ENCODE measurements around the gene SAMD1. TPM values are rescaled to one million over a fixed set of nuclear protein-coding genes. Genes with fewer than 3 reads are reported as not detected.

Gene SAMD1
- total RNA-seq, 1 donor from 2014 or later, result 67.2 TPM

DNA sequence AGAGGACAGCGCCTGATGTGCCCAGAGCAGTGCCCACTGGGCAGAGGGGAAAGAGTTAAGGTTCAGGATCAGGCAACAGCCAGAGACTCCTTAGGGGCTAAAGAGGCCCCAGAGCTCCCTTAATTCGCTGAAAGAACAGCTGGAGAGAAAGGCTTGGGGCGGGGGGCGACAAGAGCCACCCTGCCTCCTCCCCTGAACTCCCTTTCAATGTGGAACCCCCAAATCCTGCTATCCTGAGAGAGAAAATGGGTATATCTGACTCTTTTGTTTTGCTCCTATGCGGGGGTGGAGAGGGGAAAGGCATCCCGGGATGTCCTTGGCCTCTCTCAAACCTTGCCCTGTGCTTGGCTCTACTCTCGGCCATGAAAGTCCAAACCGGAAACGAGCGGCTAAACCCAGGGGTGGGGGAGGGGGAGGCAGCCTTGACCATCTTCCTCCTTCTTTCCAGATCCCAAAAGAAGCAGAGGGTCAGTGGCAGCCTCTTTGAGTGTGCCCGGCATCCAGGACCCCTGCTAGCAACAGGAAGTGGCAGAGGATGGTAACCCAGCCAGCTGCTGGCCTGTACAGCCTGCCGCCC, 22.3 kb upstream of the SAMD1 start:
- Mint-ChIP-seq H3K27ac (ENCODE audit: unreplicated experiment) (peak overlapping the region; percentile 83), H3K4me1 (peaks cover 21% of the 10 kb centered on the region), H3K9me3 (no peaks in the 10 kb centered on the region), H3K4me3 (peak overlapping the region; percentile 57), H3K36me3 (ENCODE audit: low read depth) (peaks cover 2% of the 10 kb centered on the region), H3K27me3 (ENCODE audit: low read depth) (no peaks in the 10 kb centered on the region)
- DNase-seq (ENCODE audit: low read depth, low spot score), result no peak
- no peak for TF ChIP-seq CTCF (conservative IDR thresholded peaks at IDR 0.05)

- Mint-ChIP-seq H3K27me3 (ENCODE audit: low read depth) (no peaks in the 10 kb centered on the region), H3K27ac (ENCODE audit: unreplicated experiment) (peak overlapping the region; percentile 12), H3K4me1 (peaks cover 21% of the 10 kb centered on the region), H3K9me3 (no peaks in the 10 kb centered on the region), H3K36me3 (ENCODE audit: low read depth) (peaks cover 2% of the 10 kb centered on the region), H3K4me3 (peak overlapping the region; percentile 57)
- DNase-seq (ENCODE audit: low read depth, low spot score), result no peak
- TF ChIP-seq CTCF (conservative IDR thresholded peaks at IDR 0.05), result no peak
Observed at GRCh38 chr19:14112051-14112808, 21.7 kb upstream of the SAMD1 start.

DNA sequence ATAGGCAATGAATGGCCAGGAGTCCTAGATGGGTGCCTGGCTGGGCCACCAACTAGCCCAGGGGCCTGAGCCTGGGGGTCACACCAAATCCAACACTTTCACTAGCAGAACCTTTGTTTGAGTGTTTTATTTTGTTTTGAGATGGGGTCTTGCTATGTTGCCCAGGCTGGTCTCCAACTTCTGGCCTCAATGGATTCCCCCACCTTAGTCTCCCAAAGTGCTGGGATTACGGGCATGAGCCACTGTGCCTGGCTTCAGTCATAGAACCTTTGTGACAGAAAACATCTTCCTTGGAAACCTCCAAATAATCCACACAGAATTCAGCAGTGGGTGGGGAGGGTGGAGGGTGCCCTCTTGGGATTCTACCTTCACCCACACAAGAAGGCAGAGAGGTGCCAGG, 20.9 kb upstream of the SAMD1 start:
- peaks cover 2% of the 10 kb centered on the region for H3K36me3 Mint-ChIP-seq (ENCODE audit: low read depth)
- DNase-seq (ENCODE audit: low read depth, low spot score), result no peak
- H3K27ac Mint-ChIP-seq (ENCODE audit: unreplicated experiment), result no peak overlapping the region

GRCh38 chr19:14110650-14111049, 20.1 kb upstream of the SAMD1 start:
- no peak for TF ChIP-seq CTCF (conservative IDR thresholded peaks at IDR 0.05)
- no peaks in the 10 kb centered on the region for H3K27me3 Mint-ChIP-seq (ENCODE audit: low read depth)
- DNase-seq (ENCODE audit: low read depth, low spot score), result no peak
- H3K9me3 Mint-ChIP-seq, result no peaks in the 10 kb centered on the region
- H3K4me3 Mint-ChIP-seq, result peak overlapping the region; percentile 56
- peaks cover 10% of the 10 kb centered on the region for H3K4me1 Mint-ChIP-seq
- peak overlapping the region; percentile 75 for H3K27ac Mint-ChIP-seq (ENCODE audit: unreplicated experiment)
- peaks cover 2% of the 10 kb centered on the region for H3K36me3 Mint-ChIP-seq (ENCODE audit: low read depth)

More for the DNA sequence above, 20.9 kb upstream of the SAMD1 start:
- H3K4me1 Mint-ChIP-seq, result peaks cover 16% of the 10 kb centered on the region
- no peaks in the 10 kb centered on the region for H3K27me3 Mint-ChIP-seq (ENCODE audit: low read depth)
- H3K9me3 Mint-ChIP-seq, result no peaks in the 10 kb centered on the region
- TF ChIP-seq CTCF (conservative IDR thresholded peaks at IDR 0.05), result no peak
- H3K4me3 Mint-ChIP-seq, result peak overlapping the region; percentile 38

DNA sequence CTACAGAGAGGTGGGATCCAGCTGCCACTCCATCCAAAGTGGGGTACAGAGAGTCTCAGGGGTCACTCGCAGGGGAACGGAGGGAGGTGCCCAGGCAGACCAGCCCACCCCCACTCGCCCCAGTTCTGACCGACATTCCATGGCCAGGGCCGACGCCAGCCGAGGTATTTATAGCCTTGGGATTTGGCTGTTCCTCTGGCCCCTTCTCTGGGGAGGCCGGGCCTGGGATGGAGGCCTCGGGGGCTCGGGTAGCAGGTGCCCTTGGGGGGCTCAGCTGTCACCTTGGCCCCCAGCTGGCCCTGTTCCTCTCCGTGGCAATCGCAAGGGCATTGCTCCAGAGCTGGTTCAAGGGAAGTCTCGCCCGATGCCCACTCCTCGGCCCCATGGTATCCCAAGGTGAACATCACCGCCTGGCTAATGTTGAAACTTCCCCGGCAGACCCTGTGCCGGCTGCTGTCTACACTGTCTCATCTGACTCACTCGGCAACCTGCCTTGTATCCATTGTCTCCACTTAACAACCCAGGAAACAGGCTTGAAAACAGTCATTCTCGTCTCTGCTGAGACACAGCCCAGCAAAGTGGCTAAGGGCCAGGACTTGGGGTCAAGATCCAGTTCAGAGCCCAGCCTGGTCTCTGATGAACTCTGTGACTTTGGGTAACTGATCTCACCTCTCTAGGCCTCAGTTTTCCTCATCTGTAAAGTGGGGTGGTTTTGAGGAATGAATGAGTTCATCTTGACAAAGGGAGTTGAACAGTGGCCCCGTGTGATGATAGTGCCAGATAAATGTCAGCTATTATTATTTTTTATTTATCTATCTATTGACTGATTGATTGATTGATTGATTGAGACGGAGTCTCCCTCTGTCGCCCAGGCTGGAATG, 17.3 kb upstream of the SAMD1 start:
- H3K4me3 Mint-ChIP-seq, result no peak overlapping the region
- H3K27me3 Mint-ChIP-seq (ENCODE audit: low read depth), result no peaks in the 10 kb centered on the region
- H3K36me3 Mint-ChIP-seq (ENCODE audit: low read depth), result peaks cover 2% of the 10 kb centered on the region
- no peaks in the 10 kb centered on the region for H3K9me3 Mint-ChIP-seq
- H3K4me1 Mint-ChIP-seq, result peaks cover 2% of the 10 kb centered on the region
- DNase-seq (ENCODE audit: low read depth, low spot score), result no peak
- no peak for TF ChIP-seq CTCF (conservative IDR thresholded peaks at IDR 0.05)
- H3K27ac Mint-ChIP-seq (ENCODE audit: unreplicated experiment), result no peak overlapping the region

All from neural crest cell (in vitro differentiated cells).